H9 (cell line): ENCODE measurements around the gene RAB31. TPM values are rescaled to one million over a fixed set of nuclear protein-coding genes. Genes with fewer than 3 reads are reported as not detected.

ENCODE experiments used
- DNase-seq: peaks from one replicate; pipeline ENCODE4 v3.0.0-alpha.2; 2017
- H2AFZ ChIP-seq: one replicate; pipeline ENCODE4 v1.6.1; 2013; ENCODE audit warnings: mild to moderate bottlenecking, low read length, control low read depth, moderate library complexity
- H2AK5ac ChIP-seq: 2 replicates; pipeline ENCODE4 v1.6.1; 2013; ENCODE audit warnings: low read length, control low read depth, mixed read lengths; ENCODE audit not compliant: insufficient read length
- H2BK120ac ChIP-seq: one replicate; pipeline ENCODE4 v1.6.1; 2013; ENCODE audit warnings: low read depth, mild to moderate bottlenecking, low read length, control low read depth, inconsistent platforms; ENCODE audit not compliant: poor library complexity, severe bottlenecking
- H2BK12ac ChIP-seq: 2 replicates; pipeline ENCODE4 v1.6.1; 2013; ENCODE audit warnings: low read length, control low read depth, mixed read lengths, low read depth; ENCODE audit not compliant: insufficient read length
- H2BK15ac ChIP-seq: 2 replicates; pipeline ENCODE4 v1.6.1; 2013; ENCODE audit warnings: low read depth, low read length, control low read depth
- H2BK20ac ChIP-seq: one replicate; pipeline ENCODE4 v1.6.1; 2013; ENCODE audit warnings: low read depth, mild to moderate bottlenecking, low read length, control low read depth, inconsistent platforms; ENCODE audit not compliant: poor library complexity, severe bottlenecking
- H2BK5ac ChIP-seq: 2 replicates; pipeline ENCODE4 v1.6.1; 2013; ENCODE audit warnings: low read length, control low read depth, mixed read lengths; ENCODE audit not compliant: insufficient read length
- H3K14ac ChIP-seq: 2 replicates; pipeline ENCODE4 v1.6.1; 2013; ENCODE audit warnings: low read length, control low read depth; ENCODE audit not compliant: insufficient read depth
- H3K18ac ChIP-seq: 2 replicates; pipeline ENCODE4 v1.6.1; 2013; ENCODE audit warnings: low read depth, mild to moderate bottlenecking, mixed read lengths, low read length, control low read depth; ENCODE audit not compliant: insufficient read length
- H3K23ac ChIP-seq: 2 replicates; pipeline ENCODE4 v1.6.1; 2013; ENCODE audit warnings: low read length, control low read depth, mixed read lengths, low read depth; ENCODE audit not compliant: insufficient read length
- H3K23me2 ChIP-seq: 2 replicates; pipeline ENCODE4 v1.6.1; 2013; ENCODE audit warnings: low read depth, mild to moderate bottlenecking, mixed read lengths, low read length, control low read depth; ENCODE audit not compliant: insufficient read length, poor library complexity, severe bottlenecking
- H3K27ac ChIP-seq: 2 replicates; pipeline ENCODE4 v1.5.1; 2013; ENCODE audit warnings: low read length, control low read depth, mixed read lengths, low read depth; ENCODE audit not compliant: insufficient read length
- H3K27me3 ChIP-seq: 2 replicates; pipeline ENCODE4 v1.6.1; 2013; ENCODE audit warnings: low read length, control low read depth, inconsistent platforms; ENCODE audit not compliant: insufficient read depth
- H3K4ac ChIP-seq: 2 replicates; pipeline ENCODE4 v1.6.1; 2013; ENCODE audit warnings: low read depth, mild to moderate bottlenecking, control low read depth, inconsistent platforms, low read length, moderate library complexity
- H3K4me1 ChIP-seq: 2 replicates; pipeline ENCODE4 v1.6.1; 2013; ENCODE audit warnings: low read length, control low read depth, inconsistent platforms; ENCODE audit not compliant: insufficient read depth
- H3K4me2 ChIP-seq: 2 replicates; pipeline ENCODE4 v1.6.1; 2013; ENCODE audit warnings: low read length, control low read depth, mixed read lengths; ENCODE audit not compliant: insufficient read length, insufficient read depth
- H3K56ac ChIP-seq: 2 replicates; pipeline ENCODE4 v1.6.1; 2013; ENCODE audit warnings: low read depth, mild to moderate bottlenecking, mixed read lengths, low read length, control low read depth; ENCODE audit not compliant: insufficient read length
- H3K79me1 ChIP-seq: 2 replicates; pipeline ENCODE4 v1.6.1; 2013; ENCODE audit warnings: low read depth, mild to moderate bottlenecking, moderate library complexity, low read length, control low read depth, inconsistent platforms; ENCODE audit not compliant: insufficient read depth, poor library complexity, severe bottlenecking
- H3K79me2 ChIP-seq: 2 replicates; pipeline ENCODE4 v1.6.1; 2013; ENCODE audit warnings: low read length, control low read depth, inconsistent platforms; ENCODE audit not compliant: insufficient read depth
- H3K9ac ChIP-seq: 2 replicates; pipeline ENCODE4 v1.6.1; 2013; ENCODE audit warnings: low read length, control low read depth, mixed read lengths; ENCODE audit not compliant: insufficient read length; ENCODE audit errors: extremely low read depth
- H3K9me3 ChIP-seq: one replicate; pipeline ENCODE4 v1.6.1; 2013; ENCODE audit warnings: low read depth, low read length, inconsistent platforms; ENCODE audit not compliant: control insufficient read depth
- H3T11ph ChIP-seq: one replicate; pipeline ENCODE4 v1.6.1; 2013; ENCODE audit warnings: mild to moderate bottlenecking, low read length, control low read depth, inconsistent platforms
- H4K20me1 ChIP-seq: one replicate; pipeline ENCODE4 v1.6.1; 2013; ENCODE audit not compliant: control insufficient read depth, insufficient read length, insufficient read depth
- H4K5ac ChIP-seq: 2 replicates; pipeline ENCODE4 v1.6.1; 2013; ENCODE audit warnings: low read depth, mild to moderate bottlenecking, mixed read lengths, low read length, control low read depth; ENCODE audit not compliant: insufficient read length
- H4K8ac ChIP-seq: replicated peaks from 2 replicates; pipeline ENCODE4 v1.6.1; 2013; ENCODE audit warnings: low read length, control low read depth, mixed read lengths, low read depth; ENCODE audit not compliant: insufficient read length
- H4K91ac ChIP-seq: 2 replicates; pipeline ENCODE4 v1.6.1; 2013; ENCODE audit warnings: low read depth, mild to moderate bottlenecking, moderate library complexity, mixed read lengths, low read length, control low read depth; ENCODE audit not compliant: insufficient read length
- H3K27ac Mint-ChIP-seq, 3 experiments: 2 replicates in 2 of 3; 3 replicates in 1 of 3; pipeline ENCODE4 v1.8.0; 2020 to 2021; ENCODE audit warnings: mixed read lengths in 3 of 3, mild to moderate bottlenecking in 1 of 3, moderate library complexity in 1 of 3
- H3K27me3 Mint-ChIP-seq: 2 replicates; pipeline ENCODE4 v1.8.0; 2021; ENCODE audit warnings: low read depth, mild to moderate bottlenecking, moderate library complexity, mixed read lengths
- H3K36me3 Mint-ChIP-seq, 3 experiments: 2 replicates in 2 of 3; 3 replicates in 1 of 3; pipeline ENCODE4 v1.8.0; 2020 to 2021; ENCODE audit warnings: low read depth in 3 of 3, mixed read lengths in 3 of 3; ENCODE audit not compliant: insufficient read depth in 1 of 3
- H3K4me1 Mint-ChIP-seq, 2 experiments: 2 replicates each; pipeline ENCODE4 v1.8.0; 2020; ENCODE audit warnings: mixed read lengths in 2 of 2
- H3K4me3 Mint-ChIP-seq, 2 experiments: 2 replicates in 1 of 2; 3 replicates in 1 of 2; pipeline ENCODE4 v1.8.0; 2020 to 2021; ENCODE audit warnings: mild to moderate bottlenecking in 2 of 2, mixed read lengths in 2 of 2, moderate library complexity in 1 of 2
- H3K9me3 Mint-ChIP-seq, 2 experiments: 2 replicates in 1 of 2; 3 replicates in 1 of 2; pipeline ENCODE4 v1.8.0; 2020; ENCODE audit warnings: mild to moderate bottlenecking in 2 of 2, mixed read lengths in 2 of 2, moderate library complexity in 1 of 2
- CTCF ChIP-seq: fragments of 200-600 bp; sonication (generic); conservative IDR thresholded peaks from 3 replicates; pipeline ENCODE4 v1.8.0; 2021; ENCODE audit warnings: antibody characterized with exemption, mild to moderate bottlenecking
- WGBS: extraction: QIAGEN DNeasy Blood & Tissue Kit; methylation state at CpG from one replicate; pipeline ENCODE4 v1.1.7; 2013; ENCODE audit warnings: missing lambda C conversion rate, low lambda C conversion rate, mixed read lengths; ENCODE audit not compliant: insufficient read length; ENCODE audit errors: extremely low coverage; 5-methylcytosine and 5-hydroxymethylcytosine counted together
- total RNA-seq: library from RNA; stranded (reverse); gene quantifications from 2 replicates; pipeline ENCODE4 v1.2.1, GENCODE V29; 2021

The RAB31 gene
- total RNA-seq, 1 experiment from 2014 or later, result 22.4 TPM

- Mint-ChIP-seq H3K9me3 (no peaks in the 10 kb centered on the region), H3K4me3 (no peak overlapping the region), H3K36me3 (no peaks in the 10 kb centered on the region), H3K4me1 (peaks cover 0 to 2% of the 10 kb centered on the region in 2 experiments; a peak in 2 of 4 replicates), H3K27ac (peak overlapping the region in 1 of 3 experiments; percentile 85; a peak in 1 of 7 replicates), H3K27me3 (no peaks in the 10 kb centered on the region)
- Histone ChIP-seq H2AFZ (no peak overlapping the region), H2BK15ac (no peak overlapping the region), H3K27ac (no peak overlapping the region), H2BK20ac (no peak overlapping the region), H3T11ph (no peak overlapping the region), H3K27me3 (no peaks in the 10 kb centered on the region; the same call in 1 of the 2 replicates), H3K14ac (0 out of 2 replicates have a peak overlapping the region, but pooled peaks have one; percentile 2), H4K91ac (no peak overlapping the region), H3K56ac (no peak overlapping the region), H3K4me1 (no peaks in the 10 kb centered on the region), H3K79me1 (no peaks in the 10 kb centered on the region), H3K4ac (no peak overlapping the region), H3K18ac (no peak overlapping the region), H3K23ac (no peak overlapping the region), H2BK12ac (no peak overlapping the region), H3K9ac (no peak overlapping the region), H3K4me2 (no peak overlapping the region), H4K5ac (no peak overlapping the region), H2BK120ac (peak overlapping the region; percentile 23), H2AK5ac (no peak overlapping the region), H3K23me2 (no peaks in the 10 kb centered on the region), H4K20me1 (no peaks in the 10 kb centered on the region), H3K79me2 (no peaks in the 10 kb centered on the region; the same call in 1 of the 2 replicates), H3K9me3 (no peaks in the 10 kb centered on the region), H4K8ac (no peak overlapping the region), H2BK5ac (no peak overlapping the region)
- no peak for TF ChIP-seq CTCF
- DNase-seq, result no peak
- no CpG with 5 or more reads among the region's 12 CpGs for WGBS
Observed at GRCh38 chr18:9750112-9750511, 42.0 kb downstream of the RAB31 start.
